Left lung (tissue), 10 donors: Measurements from ENCODE around the gene KCNIP4. TPM values are rescaled to one million over a fixed set of nuclear protein-coding genes. Genes with fewer than 3 reads are reported as not detected.

Source experiments
- ATAC-seq: fragments of 200-7000 bp; cut with Tn5 transposase; one replicate; pipeline ENCODE4 v1.9.1; 2020; ENCODE audit warnings: moderate library complexity
- DNase-seq, 4 donors: peaks; one replicate each; pipeline ENCODE4 v3.0.0-alpha.2; 2013 to 2020
- H3K27ac ChIP-seq, 2 donors: fragments of 200-600 bp; sonication (generic) in 1 of 2; one replicate each; pipeline versions ENCODE4 v1.5.0 to v1.8.0; 2020 to 2021
- H3K27me3 ChIP-seq, 2 donors: fragments of 200-600 bp; sonication (generic) in 1 of 2; one replicate each; pipeline versions ENCODE4 v1.5.0 to v1.8.0; 2020 to 2021
- H3K36me3 ChIP-seq, 2 donors: fragments of 200-600 bp; sonication (generic) in 1 of 2; one replicate each; pipeline versions ENCODE4 v1.5.0 to v1.8.0; 2020 to 2021
- H3K4me1 ChIP-seq, 2 donors: fragments of 200-600 bp; one replicate each; pipeline ENCODE4 v1.8.0; 2021
- H3K4me3 ChIP-seq, 2 donors: fragments of 200-600 bp; sonication (generic) in 1 of 2; one replicate each; pipeline versions ENCODE4 v1.5.0 to v1.8.0; 2020 to 2021; ENCODE audit warnings: mild to moderate bottlenecking in 1 of 2
- H3K9me3 ChIP-seq, 2 donors: fragments of 200-600 bp; sonication (generic) in 1 of 2; one replicate each; pipeline versions ENCODE4 v1.5.0 to v1.8.0; 2020 to 2021
- CTCF ChIP-seq, 2 donors: fragments of 200-600 bp; sonication (generic) in 1 of 2; IDR thresholded peaks; one replicate each; pipeline versions ENCODE4 v1.5.0 to v1.8.0; 2021; ENCODE audit warnings: antibody characterized with exemption in 2 of 2
- intact Hi-C, 2 donors: fragments of 100-400 bp; cut with DNase I; formaldehyde crosslinking; loops; one replicate each; pipeline versions ENCODE4 v1.11.2 to v1.14.2; 2022
- polyA plus RNA-seq, 6 donors: library from polyadenylated mRNA; unstranded; fragments of 120-200 nt; gene quantifications; one replicate each; pipeline ENCODE4 v1.2.1, GENCODE V29; 2013; ENCODE audit not compliant: insufficient read length in 6 of 6
- total RNA-seq, 2 donors: library from RNA; stranded (reverse); fragmentation: NEBNext Ultra II Directional; extraction: Animal tissue kit (Norgen Biotek cat#: 25700); gene quantifications; one replicate each; pipeline ENCODE4 v1.2.1, GENCODE V29; 2021
- donor health status: DM: no; HTN: yes; CAD: no.
- donor health status: DM: no; HTN: no; CAD: no.

Gene KCNIP4
- total and polyA plus RNA-seq, 8 donors: 2.8 to 5.4 (median 4.9) TPM; not detected in 2

GRCh38 chr4:21001490-21001889 lies 947.1 kb downstream of the KCNIP4 start:
- no peak for TF ChIP-seq CTCF (IDR thresholded peaks at IDR 0.05)
- H3K4me3 ChIP-seq: no peak overlapping the region
- no peaks in the 10 kb centered on the region for H3K36me3 ChIP-seq
- no peaks in the 10 kb centered on the region for H3K27me3 ChIP-seq
- intact Hi-C loops: no loop called here
- no peak overlapping the region for H3K27ac ChIP-seq
- DNase-seq (no peak), ATAC-seq (no peak)
- no peaks in the 10 kb centered on the region for H3K4me1 ChIP-seq
- H3K9me3 ChIP-seq: no peaks in the 10 kb centered on the region

GRCh38 chr4:20997886-20998285 lies 950.7 kb downstream of the KCNIP4 start:
- ATAC-seq (no peak), DNase-seq (no peak)
- H3K27me3 ChIP-seq: no peaks in the 10 kb centered on the region
- no peak for TF ChIP-seq CTCF (IDR thresholded peaks at IDR 0.05)
- no peak overlapping the region for H3K27ac ChIP-seq
- intact Hi-C loops: no loop called here
- H3K36me3 ChIP-seq: no peaks in the 10 kb centered on the region
- no peaks in the 10 kb centered on the region for H3K4me1 ChIP-seq
- no peak overlapping the region for H3K4me3 ChIP-seq
- peaks cover 0 to 5% of the 10 kb centered on the region in 2 donors for H3K9me3 ChIP-seq

GRCh38 chr4:20995610-20996009 lies 953.0 kb downstream of the KCNIP4 start:
- intact Hi-C loops: no loop called here
- ATAC-seq: no peak

GRCh38 chr4:20995015-20995414 lies 953.6 kb downstream of the KCNIP4 start:
- Histone ChIP-seq H3K4me1 (no peaks in the 10 kb centered on the region), H3K27ac (no peak overlapping the region), H3K9me3 (peaks cover 0 to 5% of the 10 kb centered on the region in 2 donors), H3K4me3 (no peak overlapping the region), H3K27me3 (no peaks in the 10 kb centered on the region), H3K36me3 (no peaks in the 10 kb centered on the region)
- DNase-seq (no peak), ATAC-seq (no peak)
- TF ChIP-seq CTCF (IDR thresholded peaks at IDR 0.05): no peak
- intact Hi-C loops: no loop called here

More at GRCh38 chr4:20995610-20996009, 953.0 kb downstream of the KCNIP4 start:
- Histone ChIP-seq H3K36me3 (no peaks in the 10 kb centered on the region), H3K9me3 (peaks cover 0 to 5% of the 10 kb centered on the region in 2 donors), H3K27ac (no peak overlapping the region), H3K4me3 (no peak overlapping the region), H3K27me3 (no peaks in the 10 kb centered on the region), H3K4me1 (no peaks in the 10 kb centered on the region)
- no peak for DNase-seq
- TF ChIP-seq CTCF (IDR thresholded peaks at IDR 0.05): no peak

- Histone ChIP-seq H3K9me3 (peaks cover 0 to 5% of the 10 kb centered on the region in 2 donors), H3K36me3 (no peaks in the 10 kb centered on the region), H3K4me1 (no peaks in the 10 kb centered on the region), H3K27me3 (no peaks in the 10 kb centered on the region), H3K4me3 (no peak overlapping the region), H3K27ac (no peak overlapping the region)
- ATAC-seq: no peak
- no peak for TF ChIP-seq CTCF (IDR thresholded peaks at IDR 0.05)
- intact Hi-C loops: no loop called here
- DNase-seq: no peak
These were observed 956.6 kb downstream of the KCNIP4 start for GRCh38 chr4:20992002-20992401.
